ENCODE measurements around the gene AFTPH. TPM values are rescaled to one million over a fixed set of nuclear protein-coding genes. Genes with fewer than 3 reads are reported as not detected.
A peak's percentile ranks its signal among the peaks of the same experiment; 100 is the strongest.

AFTPH gene
- total and polyA plus RNA-seq, 9 of the 15 experiments (the other 6 are each of a cell fraction or from before 2014, with no cell fraction given), result 8.0 to 26.2 (median 13.8) TPM

DNA sequence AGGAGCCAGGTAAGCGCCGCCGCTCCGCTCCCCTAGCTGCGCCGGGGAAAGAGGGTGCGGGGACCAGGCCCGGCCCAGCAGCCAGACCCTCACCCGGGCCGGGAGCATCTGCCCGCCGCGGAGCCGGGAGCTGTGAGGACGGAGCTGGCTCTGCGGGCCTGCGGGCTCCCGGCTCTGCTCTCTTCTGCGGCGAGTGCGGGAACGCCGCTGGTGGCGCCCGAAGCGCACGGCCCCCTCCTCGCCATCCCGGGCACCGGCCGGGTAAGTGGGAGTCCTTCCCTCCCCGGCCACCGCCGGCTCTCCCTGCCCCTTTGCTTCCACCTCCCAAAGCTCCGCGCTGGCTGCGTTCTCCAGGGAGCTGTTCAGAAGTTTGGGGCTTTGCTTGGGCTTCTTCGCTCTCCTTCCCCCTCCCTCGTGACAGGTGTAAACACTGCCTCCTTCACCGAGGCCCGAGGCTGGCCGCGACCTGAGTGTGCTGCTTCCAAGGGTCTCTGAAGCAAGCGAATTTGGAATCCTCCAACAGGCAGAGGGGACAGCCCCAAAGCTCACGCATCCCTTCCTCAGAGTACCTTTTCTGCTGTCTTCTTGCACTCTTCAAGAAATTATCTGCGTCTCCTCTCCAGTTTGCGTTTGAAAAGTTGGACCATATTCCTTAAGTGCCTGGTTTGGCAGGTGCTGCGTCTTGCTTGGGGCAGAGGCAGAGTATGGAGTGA is 632 bp downstream of the AFTPH start (continued):
- TF ChIP-seq ARID2 (IDR thresholded peaks at IDR 0.05) (no peak), ZNF140 (CRISPR knock-in tag; IDR thresholded peaks at IDR 0.05) (no peak), ZNF3 (CRISPR knock-in tag; IDR thresholded peaks at IDR 0.05) (no peak), POU5F1 (IDR thresholded peaks at IDR 0.05; ENCODE audit: borderline replicate concordance, low read depth, low read length, partially characterized antibody) (no peak), MEF2D (tag; conservative IDR thresholded peaks at IDR 0.05; ENCODE audit: low read depth) (no peak), HIVEP1 (CRISPR knock-in tag; IDR thresholded peaks at IDR 0.05) (no peak), FOSL1 (tag; conservative IDR thresholded peaks at IDR 0.05) (no peak), ZBTB8A (IDR thresholded peaks at IDR 0.05; ENCODE audit: partially characterized antibody) (no peak), ZZZ3 (IDR thresholded peaks at IDR 0.05) (no peak), SP2 (IDR thresholded peaks at IDR 0.05; ENCODE audit: extremely low read depth, low read depth, low read length, poor library complexity, severe bottlenecking) (no peak), GTF2A2 (tag; IDR thresholded peaks at IDR 0.05) (no peak), TEAD4 (IDR thresholded peaks at IDR 0.05; ENCODE audit: low read length) (no peak), TEAD4 (CRISPR knock-in tag; IDR thresholded peaks at IDR 0.05; ENCODE audit: borderline replicate concordance) (no peak), ZNF23 (CRISPR knock-in tag; IDR thresholded peaks at IDR 0.05) (no peak), U2AF1 (optimal IDR thresholded peaks at IDR 0.05; ENCODE audit: low read depth, low read length) (no peak), CBX2 (IDR thresholded peaks at IDR 0.05; ENCODE audit: insufficient read depth, low read length, poor library complexity, severe bottlenecking) (no peak), ERF (CRISPR knock-in tag; IDR thresholded peaks at IDR 0.05) (no peak), PYGO2 (tag; IDR thresholded peaks at IDR 0.05) (no peak), DDX20 (tag; IDR thresholded peaks at IDR 0.05; ENCODE audit: low read depth) (no peak), CHD1 (IDR thresholded peaks at IDR 0.05; ENCODE audit: low read length) (peak; percentile 55)
- TF ChIP-seq, protein P1, sequence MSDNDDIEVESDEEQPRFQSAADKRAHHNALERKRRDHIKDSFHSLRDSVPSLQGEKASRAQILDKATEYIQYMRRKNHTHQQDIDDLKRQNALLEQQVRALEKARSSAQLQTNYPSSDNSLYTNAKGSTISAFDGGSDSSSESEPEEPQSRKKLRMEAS (CRISPR knock-in tag; IDR thresholded peaks at IDR 0.05), result 0 out of 2 replicates have a peak, but pooled peaks have one; percentile 10
- TF ChIP-seq, protein P2, sequence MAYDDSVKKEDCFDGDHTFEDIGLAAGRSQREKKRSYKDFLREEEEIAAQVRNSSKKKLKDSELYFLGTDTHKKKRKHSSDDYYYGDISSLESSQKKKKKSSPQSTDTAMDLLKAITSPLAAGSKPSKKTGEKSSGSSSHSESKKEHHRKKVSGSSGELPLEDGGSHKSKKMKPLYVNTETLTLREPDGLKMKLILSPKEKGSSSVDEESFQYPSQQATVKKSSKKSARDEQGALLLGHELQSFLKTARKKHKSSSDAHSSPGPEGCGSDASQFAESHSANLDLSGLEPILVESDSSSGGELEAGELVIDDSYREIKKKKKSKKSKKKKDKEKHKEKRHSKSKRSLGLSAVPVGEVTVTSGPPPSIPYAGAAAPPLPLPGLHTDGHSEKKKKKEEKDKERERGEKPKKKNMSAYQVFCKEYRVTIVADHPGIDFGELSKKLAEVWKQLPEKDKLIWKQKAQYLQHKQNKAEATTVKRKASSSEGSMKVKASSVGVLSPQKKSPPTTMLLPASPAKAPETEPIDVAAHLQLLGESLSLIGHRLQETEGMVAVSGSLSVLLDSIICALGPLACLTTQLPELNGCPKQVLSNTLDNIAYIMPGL (CRISPR knock-in tag; IDR thresholded peaks at IDR 0.05), result no peak
- TF ChIP-seq, protein P3, sequence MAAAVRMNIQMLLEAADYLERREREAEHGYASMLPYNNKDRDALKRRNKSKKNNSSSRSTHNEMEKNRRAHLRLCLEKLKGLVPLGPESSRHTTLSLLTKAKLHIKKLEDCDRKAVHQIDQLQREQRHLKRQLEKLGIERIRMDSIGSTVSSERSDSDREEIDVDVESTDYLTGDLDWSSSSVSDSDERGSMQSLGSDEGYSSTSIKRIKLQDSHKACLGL (CRISPR knock-in tag; IDR thresholded peaks at IDR 0.05; ENCODE audit: borderline replicate concordance, poor library complexity, severe bottlenecking), result no peak
- TF ChIP-seq, protein P4, sequence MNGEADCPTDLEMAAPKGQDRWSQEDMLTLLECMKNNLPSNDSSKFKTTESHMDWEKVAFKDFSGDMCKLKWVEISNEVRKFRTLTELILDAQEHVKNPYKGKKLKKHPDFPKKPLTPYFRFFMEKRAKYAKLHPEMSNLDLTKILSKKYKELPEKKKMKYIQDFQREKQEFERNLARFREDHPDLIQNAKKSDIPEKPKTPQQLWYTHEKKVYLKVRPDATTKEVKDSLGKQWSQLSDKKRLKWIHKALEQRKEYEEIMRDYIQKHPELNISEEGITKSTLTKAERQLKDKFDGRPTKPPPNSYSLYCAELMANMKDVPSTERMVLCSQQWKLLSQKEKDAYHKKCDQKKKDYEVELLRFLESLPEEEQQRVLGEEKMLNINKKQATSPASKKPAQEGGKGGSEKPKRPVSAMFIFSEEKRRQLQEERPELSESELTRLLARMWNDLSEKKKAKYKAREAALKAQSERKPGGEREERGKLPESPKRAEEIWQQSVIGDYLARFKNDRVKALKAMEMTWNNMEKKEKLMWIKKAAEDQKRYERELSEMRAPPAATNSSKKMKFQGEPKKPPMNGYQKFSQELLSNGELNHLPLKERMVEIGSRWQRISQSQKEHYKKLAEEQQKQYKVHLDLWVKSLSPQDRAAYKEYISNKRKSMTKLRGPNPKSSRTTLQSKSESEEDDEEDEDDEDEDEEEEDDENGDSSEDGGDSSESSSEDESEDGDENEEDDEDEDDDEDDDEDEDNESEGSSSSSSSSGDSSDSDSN (IDR thresholded peaks at IDR 0.05; ENCODE audit: borderline replicate concordance in 1 of 2, low read depth in 2 of 2, low read length in 2 of 2), result peak; percentile 48 to 52; a peak in 1 of 4 replicates

Data from K562 (cell line).